ENCODE data around the gene ACTMAP.

GRCh38 chr19:40759352-40759751, 9.1 kb upstream of the ACTMAP start:
- TF ChIP-seq CTCF (IDR thresholded peaks at IDR 0.05) (no peak), POLR2A (IDR thresholded peaks at IDR 0.05) (no peak), EP300 (IDR thresholded peaks at IDR 0.05) (no peak)
